PC-9 (cell line): ENCODE measurements around the gene MX2. TPM values are rescaled to one million over a fixed set of nuclear protein-coding genes. Genes with fewer than 3 reads are reported as not detected.
A peak's percentile ranks its signal among the peaks of the same experiment; 100 is the strongest.

Source experiments
- BruUV-seq: library from RNA; stranded (reverse); fragments of 400-500 nt; replicated peaks from 2 replicates; lab custom pipeline; 2021; lab: Mats Ljungman, UMichigan
- CTCF ChIA-PET: fragments of 300-600 bp; sonication (Branson Sonifier 250); formaldehyde crosslinking; loops from one replicate; lab custom pipeline; 2022; ENCODE audit warnings: antibody characterized with exemption; lab: Charles Lee
- POLR2A ChIA-PET: fragments of 300-600 bp; sonication (Branson Sonifier 250); formaldehyde crosslinking; loops from one replicate; lab custom pipeline; 2022; ENCODE audit warnings: antibody characterized with exemption; ENCODE audit not compliant: unreplicated experiment; lab: Charles Lee
- DNase-seq, 2 experiments: peaks; one replicate each; pipeline versions ENCODE4 v3.0.0 to v3.0.0-alpha.2; 2015 to 2022; ENCODE audit warnings: mixed read lengths in 1 of 2
- H2AFZ ChIP-seq: fragments of 200-600 bp; sonication (generic); 2 replicates; pipeline ENCODE4 v1.8.1; 2017; ENCODE audit warnings: antibody characterized with exemption
- H3F3A ChIP-seq: fragments of 200-600 bp; sonication (generic); 2 replicates; pipeline ENCODE4 v1.8.1; 2017; ENCODE audit warnings: antibody characterized with exemption, mild to moderate bottlenecking, low read depth; ENCODE audit not compliant: insufficient read depth
- H3K27ac ChIP-seq: fragments of 200-600 bp; sonication (generic); 2 replicates; pipeline ENCODE4 v1.6.1; 2016; ENCODE audit warnings: mixed run types
- H3K27me3 ChIP-seq: fragments of 200-600 bp; sonication (generic); 2 replicates; pipeline ENCODE4 v1.6.1; 2016; ENCODE audit warnings: low read depth, mixed run types; ENCODE audit not compliant: insufficient read depth
- H3K36me3 ChIP-seq: fragments of 200-600 bp; sonication (generic); 2 replicates; pipeline ENCODE4 v1.6.1; 2016; ENCODE audit warnings: low read depth, mixed run types
- H3K4me1 ChIP-seq: fragments of 200-600 bp; sonication (generic); replicated peaks from 2 replicates; pipeline ENCODE4 v1.6.1; 2016; ENCODE audit warnings: mixed run types; ENCODE audit not compliant: insufficient read depth
- H3K4me2 ChIP-seq: fragments of 200-600 bp; sonication (generic); 2 replicates; pipeline ENCODE4 v1.6.1; 2017; ENCODE audit warnings: mixed run types
- H3K4me3 ChIP-seq: fragments of 200-600 bp; sonication (generic); 2 replicates; pipeline ENCODE4 v1.6.1; 2016; ENCODE audit warnings: mixed run types
- H3K79me2 ChIP-seq: fragments of 200-600 bp; sonication (generic); 2 replicates; pipeline ENCODE4 v1.6.1; 2017; ENCODE audit warnings: low read depth, mixed run types
- H3K9me2 ChIP-seq: fragments of 200-600 bp; sonication (generic); 2 replicates; pipeline ENCODE4 v1.8.1; 2017; ENCODE audit warnings: mild to moderate bottlenecking; ENCODE audit not compliant: insufficient read depth
- H3K9me3 ChIP-seq: fragments of 200-600 bp; sonication (generic); 2 replicates; pipeline ENCODE4 v1.8.1; 2016; ENCODE audit warnings: low read depth; ENCODE audit not compliant: insufficient read depth
- H4K20me1 ChIP-seq: fragments of 200-600 bp; sonication (generic); 2 replicates; pipeline ENCODE4 v1.8.1; 2017; ENCODE audit not compliant: insufficient read depth
- EZH2 ChIP-seq: fragments of 200-600 bp; sonication (generic); IDR thresholded peaks from 2 replicates; pipeline ENCODE4 v1.8.0; 2017; ENCODE audit warnings: antibody characterized with exemption, low read depth
- intact Hi-C: fragments of 100-400 bp; cut with micrococcal nuclease; formaldehyde crosslinking; loops from one replicate; pipeline ENCODE4 v1.10.0; 2022; ENCODE audit not compliant: unreplicated experiment
- total RNA-seq: library from RNA; stranded (reverse); gene quantifications from 2 replicates; pipeline ENCODE4 v1.2.3, GENCODE V29; 2021
- TF ChIP-seq, protein P1 (sequence below): fragments of 200-600 bp; sonication (generic); conservative IDR thresholded peaks from 2 replicates; pipeline ENCODE4 v1.6.1; 2017; ENCODE audit warnings: mixed run types, antibody characterized with exemption, mild to moderate bottlenecking, moderate library complexity

Gene MX2
- total RNA-seq, 1 experiment from 2014 or later, result 2.5 TPM

DNA sequence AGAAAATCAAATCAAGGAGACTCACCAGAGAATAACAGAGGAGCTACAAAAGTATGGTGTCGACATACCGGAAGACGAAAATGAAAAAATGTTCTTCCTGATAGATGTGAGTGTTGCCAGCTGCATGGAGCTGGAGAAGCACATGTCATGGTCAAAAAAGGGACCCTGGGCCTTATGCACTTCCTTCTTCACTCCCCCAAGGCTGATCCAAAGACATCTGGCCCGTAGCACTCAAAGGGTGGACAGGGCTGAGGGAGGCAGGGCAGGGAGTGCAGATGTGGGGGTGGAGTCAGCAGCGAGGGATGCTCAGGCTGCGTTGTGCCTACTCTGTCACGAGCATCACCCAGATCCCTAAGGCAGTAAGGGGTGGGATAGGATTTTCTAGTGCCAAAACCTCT, 83.6 kb downstream of the MX2 start:
- no peaks in the 10 kb centered on the region for H3K9me3 ChIP-seq
- no peak overlapping the region for H3K27ac ChIP-seq
- no peak overlapping the region for H2AFZ ChIP-seq
- H3F3A ChIP-seq, result no peaks in the 10 kb centered on the region
- no peaks in the 10 kb centered on the region for H3K4me1 ChIP-seq
- intact Hi-C loops, result no loop called here
- ChIA-PET CTCF (no interaction called here), POLR2A (no interaction called here)
- no peaks in the 10 kb centered on the region for H4K20me1 ChIP-seq
- no peak overlapping the region for H3K4me3 ChIP-seq
- H3K36me3 ChIP-seq, result no peaks in the 10 kb centered on the region
- H3K4me2 ChIP-seq, result no peak overlapping the region
- no peak for DNase-seq
- H3K27me3 ChIP-seq, result no peaks in the 10 kb centered on the region
- no TSS peak for BruUV-seq
- TF ChIP-seq EZH2, result no peak
- TF ChIP-seq, protein P1, sequence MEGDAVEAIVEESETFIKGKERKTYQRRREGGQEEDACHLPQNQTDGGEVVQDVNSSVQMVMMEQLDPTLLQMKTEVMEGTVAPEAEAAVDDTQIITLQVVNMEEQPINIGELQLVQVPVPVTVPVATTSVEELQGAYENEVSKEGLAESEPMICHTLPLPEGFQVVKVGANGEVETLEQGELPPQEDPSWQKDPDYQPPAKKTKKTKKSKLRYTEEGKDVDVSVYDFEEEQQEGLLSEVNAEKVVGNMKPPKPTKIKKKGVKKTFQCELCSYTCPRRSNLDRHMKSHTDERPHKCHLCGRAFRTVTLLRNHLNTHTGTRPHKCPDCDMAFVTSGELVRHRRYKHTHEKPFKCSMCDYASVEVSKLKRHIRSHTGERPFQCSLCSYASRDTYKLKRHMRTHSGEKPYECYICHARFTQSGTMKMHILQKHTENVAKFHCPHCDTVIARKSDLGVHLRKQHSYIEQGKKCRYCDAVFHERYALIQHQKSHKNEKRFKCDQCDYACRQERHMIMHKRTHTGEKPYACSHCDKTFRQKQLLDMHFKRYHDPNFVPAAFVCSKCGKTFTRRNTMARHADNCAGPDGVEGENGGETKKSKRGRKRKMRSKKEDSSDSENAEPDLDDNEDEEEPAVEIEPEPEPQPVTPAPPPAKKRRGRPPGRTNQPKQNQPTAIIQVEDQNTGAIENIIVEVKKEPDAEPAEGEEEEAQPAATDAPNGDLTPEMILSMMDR, result no peak
- H3K9me2 ChIP-seq, result no peaks in the 10 kb centered on the region
- H3K79me2 ChIP-seq, result no peaks in the 10 kb centered on the region

DNA sequence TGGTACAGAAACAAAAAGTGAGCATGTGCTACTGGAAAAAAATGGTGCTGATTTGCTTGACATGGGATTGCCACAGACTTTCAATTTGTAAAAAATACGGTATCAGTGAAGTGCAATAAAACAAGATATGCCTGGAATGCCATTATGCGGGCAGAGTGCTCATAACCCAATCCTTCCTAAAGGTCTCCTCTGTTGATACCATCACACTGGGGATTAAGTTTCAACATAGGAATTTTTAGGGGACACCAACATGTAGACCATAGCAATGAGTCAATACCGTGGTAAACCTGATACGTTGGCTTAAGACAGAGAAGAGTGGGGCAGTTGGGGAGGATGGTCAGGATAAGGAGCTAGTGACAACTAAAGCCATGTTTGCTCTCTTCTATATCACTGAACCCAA, 84.8 kb downstream of the MX2 start:
- POLR2A ChIA-PET, result interaction anchor here (0.6 kb wide), 2 partner anchors 99 to 337 kb away, joined by 5 to 27 read pairs; no protein-coding TSS in a partner anchor
- CTCF ChIA-PET, result no interaction called here
- peak in 1 of 2 experiments; percentile 74 for DNase-seq
- H3K9me3 ChIP-seq, result no peaks in the 10 kb centered on the region
- H3F3A ChIP-seq, result no peaks in the 10 kb centered on the region
- TF ChIP-seq, protein P1, result no peak
- no peak for TF ChIP-seq EZH2
- intact Hi-C loops, result no loop called here
- H3K4me1 ChIP-seq, result no peaks in the 10 kb centered on the region
- H3K79me2 ChIP-seq, result no peaks in the 10 kb centered on the region
- H3K27ac ChIP-seq, result no peak overlapping the region
- H3K27me3 ChIP-seq, result no peaks in the 10 kb centered on the region
- H2AFZ ChIP-seq, result no peak overlapping the region
- no peaks in the 10 kb centered on the region for H3K9me2 ChIP-seq
- no peak overlapping the region for H3K4me3 ChIP-seq
- no peaks in the 10 kb centered on the region for H3K36me3 ChIP-seq
- H3K4me2 ChIP-seq, result no peak overlapping the region
- BruUV-seq, result no TSS peak
- no peaks in the 10 kb centered on the region for H4K20me1 ChIP-seq

DNA sequence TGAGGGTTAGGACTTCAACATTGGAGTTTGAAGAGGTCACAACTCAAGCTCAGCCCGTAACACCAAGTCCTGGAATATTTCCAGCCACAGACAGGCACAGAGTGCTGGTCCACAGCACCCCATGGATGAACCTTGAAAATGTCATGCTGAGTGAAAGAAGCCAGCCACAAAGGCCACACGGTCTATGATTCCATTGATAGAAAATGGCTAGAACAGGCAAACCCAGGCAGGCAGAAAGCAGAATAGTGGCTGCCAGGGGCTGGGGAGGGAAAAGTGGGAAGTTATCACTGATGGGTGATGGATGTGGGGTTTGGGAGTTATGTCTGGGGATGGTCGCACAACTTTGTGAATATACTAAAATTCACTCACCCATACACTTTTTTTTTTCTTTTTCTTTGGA, 85.5 kb downstream of the MX2 start:
- Histone ChIP-seq H3K27me3 (no peaks in the 10 kb centered on the region), H3K4me1 (peaks cover 6% of the 10 kb centered on the region), H3K27ac (no peak overlapping the region), H3K36me3 (no peaks in the 10 kb centered on the region), H3K9me3 (no peaks in the 10 kb centered on the region), H3K9me2 (no peaks in the 10 kb centered on the region), H3K4me2 (no peak overlapping the region), H2AFZ (no peak overlapping the region), H4K20me1 (no peaks in the 10 kb centered on the region), H3F3A (no peaks in the 10 kb centered on the region), H3K4me3 (no peak overlapping the region), H3K79me2 (no peaks in the 10 kb centered on the region)
- ChIA-PET CTCF (no interaction called here), POLR2A (interaction anchor here (0.6 kb wide), 2 partner anchors 100 to 337 kb away, joined by 5 to 27 read pairs; no protein-coding TSS in a partner anchor)
- intact Hi-C loops, result no loop called here
- DNase-seq, result no peak
- no peak for TF ChIP-seq EZH2
- TF ChIP-seq, protein P1, result no peak
- no TSS peak for BruUV-seq
